Colon (tissue), 2 donors: ENCODE data around the gene AGAP1.

Experiments
- FAIRE-seq: peaks from 2 replicates; lab custom pipeline; 2012; peaks lifted over from hg19 to GRCh38; lab: Jason Lieb, UNC
- donor health status: control.
- donor health status: control.

The AGAP1 gene

DNA sequence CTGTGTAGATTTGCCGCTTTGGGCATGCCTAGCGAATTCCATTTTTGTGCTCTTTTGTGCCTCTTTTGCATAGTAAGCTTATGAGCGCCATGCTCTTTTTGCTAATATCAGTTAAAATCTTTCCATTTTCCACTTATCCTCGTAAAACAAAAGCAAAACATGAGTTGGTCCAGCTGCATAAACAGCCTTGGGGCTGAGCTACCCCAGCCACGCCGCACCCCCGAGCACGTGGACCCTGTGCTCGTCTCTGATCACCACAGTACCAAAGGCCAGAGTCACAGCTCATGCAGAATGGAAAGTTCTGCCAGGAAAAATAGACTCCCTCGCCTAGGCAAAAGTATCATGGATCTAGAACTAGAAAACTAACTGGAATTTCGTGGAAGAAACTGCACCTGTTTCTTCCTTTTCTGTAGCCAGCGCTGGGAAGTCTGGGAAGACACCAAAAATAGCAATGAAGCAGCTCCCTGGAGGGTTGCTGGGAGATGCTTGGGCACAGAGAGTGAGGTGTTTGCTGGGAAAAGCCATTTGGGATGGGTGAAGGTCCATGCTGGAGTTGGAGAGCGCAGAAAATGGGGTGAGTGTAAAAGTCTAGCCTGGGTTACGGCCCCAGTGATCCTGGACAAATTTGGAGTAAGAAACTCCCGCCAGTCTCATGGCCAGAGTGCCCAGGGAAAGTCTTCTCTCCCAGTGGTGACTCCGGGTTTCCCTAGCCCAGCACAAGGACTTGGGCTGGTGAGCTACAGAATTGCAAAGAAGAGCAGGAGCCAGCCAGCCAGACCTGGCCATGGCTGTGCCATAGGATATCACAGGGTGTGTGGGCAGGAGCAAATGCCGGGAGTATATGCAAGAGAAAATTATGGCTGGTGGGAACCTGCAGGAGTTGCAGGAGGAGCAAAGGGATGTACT, 456.0 kb downstream of the AGAP1 start:
- FAIRE-seq, result no peak

DNA sequence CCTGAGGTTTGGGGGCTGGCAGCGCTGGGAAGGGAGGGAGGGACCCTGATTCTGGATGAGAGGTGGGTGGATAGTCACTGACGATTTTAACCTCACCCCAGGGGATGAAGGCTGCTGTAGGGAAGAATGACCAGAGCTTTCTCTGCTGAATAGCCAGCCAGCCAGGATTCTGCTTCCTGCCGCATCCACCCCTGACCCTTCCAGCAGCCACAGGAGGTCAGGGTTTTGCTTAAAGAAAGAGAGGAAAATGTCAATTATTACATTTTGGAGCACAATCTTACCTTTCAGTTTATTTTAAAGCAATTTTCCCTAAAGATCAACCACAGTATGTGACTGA, 456.6 kb downstream of the AGAP1 start:
- no peak for FAIRE-seq

DNA sequence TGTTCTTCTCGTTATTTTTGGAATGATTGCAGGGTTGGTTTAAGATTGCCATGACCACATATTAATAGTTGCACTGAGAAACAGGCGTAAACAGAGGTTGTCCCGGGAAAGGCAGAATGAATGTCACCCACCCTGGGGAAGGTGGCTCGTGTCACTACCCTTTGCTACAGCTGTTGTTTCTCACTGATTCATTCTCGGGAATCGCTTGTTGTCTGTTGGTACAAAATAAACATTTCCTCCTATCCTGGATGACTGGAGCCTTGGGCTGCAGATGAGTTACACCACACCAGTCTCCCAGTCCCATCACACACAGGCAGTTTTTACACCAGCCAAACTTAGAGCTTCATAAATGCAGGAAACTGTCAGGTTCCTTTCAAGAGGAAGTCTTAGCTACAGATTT, 457.6 kb downstream of the AGAP1 start:
- no peak for FAIRE-seq

DNA sequence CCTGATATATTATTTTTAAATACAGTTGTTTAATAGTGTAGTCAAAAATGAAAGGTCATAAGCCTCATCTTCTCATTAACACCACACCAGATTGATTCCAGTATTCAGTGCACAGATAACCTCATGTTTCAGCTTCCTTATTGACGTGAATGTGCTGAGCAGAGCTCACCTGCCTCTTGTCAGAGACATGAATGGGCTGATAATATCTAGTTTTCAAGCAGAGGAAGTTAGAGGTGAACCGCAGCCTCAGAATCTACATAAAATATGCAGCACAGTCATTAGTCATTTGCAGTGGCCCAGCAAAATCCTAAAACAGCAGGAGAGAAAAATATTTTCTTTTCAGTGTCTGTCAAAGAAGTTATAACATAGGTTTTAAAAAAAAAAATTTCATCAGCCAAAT, 458.1 kb downstream of the AGAP1 start:
- no peak for FAIRE-seq

DNA sequence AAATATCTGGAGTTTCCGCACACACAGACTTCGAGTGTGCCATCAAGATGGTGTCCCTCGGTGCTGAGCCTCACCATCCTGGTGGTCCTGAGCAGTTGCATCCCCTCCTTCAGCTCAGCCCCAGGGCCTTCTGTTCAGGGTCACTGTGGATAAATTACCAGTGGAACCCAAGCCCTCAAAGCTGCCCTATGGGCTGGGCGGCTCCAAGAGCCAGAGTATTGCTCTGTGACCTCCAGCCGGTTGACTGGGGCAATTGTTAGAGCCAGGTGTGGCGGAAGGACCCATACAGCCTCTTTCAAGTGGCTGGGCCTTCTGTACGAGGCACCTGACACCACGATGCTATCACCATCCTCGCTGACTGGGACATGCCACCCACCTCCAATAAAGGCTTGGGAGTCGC, 458.9 kb downstream of the AGAP1 start:
- no peak for FAIRE-seq

DNA sequence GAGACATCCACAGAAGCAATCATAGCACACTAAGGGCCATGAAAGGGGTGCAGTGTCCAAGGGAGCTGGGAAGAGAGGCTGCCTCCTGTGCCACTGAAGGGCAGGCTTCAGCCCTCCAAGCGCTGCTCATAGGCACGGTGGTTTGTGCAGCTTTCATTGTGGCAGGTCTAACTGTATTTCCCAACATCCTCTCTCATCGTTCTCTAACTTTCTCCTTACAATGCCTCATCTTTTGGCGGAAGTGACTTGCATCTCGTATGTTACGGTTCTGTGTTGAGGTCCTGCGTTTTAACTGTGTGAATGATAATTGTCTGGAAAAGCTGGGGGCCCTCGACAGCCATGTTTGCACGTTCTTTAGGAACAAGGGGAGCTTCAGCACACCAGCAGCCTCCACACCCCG, 460.4 kb downstream of the AGAP1 start:
- no peak for FAIRE-seq

DNA sequence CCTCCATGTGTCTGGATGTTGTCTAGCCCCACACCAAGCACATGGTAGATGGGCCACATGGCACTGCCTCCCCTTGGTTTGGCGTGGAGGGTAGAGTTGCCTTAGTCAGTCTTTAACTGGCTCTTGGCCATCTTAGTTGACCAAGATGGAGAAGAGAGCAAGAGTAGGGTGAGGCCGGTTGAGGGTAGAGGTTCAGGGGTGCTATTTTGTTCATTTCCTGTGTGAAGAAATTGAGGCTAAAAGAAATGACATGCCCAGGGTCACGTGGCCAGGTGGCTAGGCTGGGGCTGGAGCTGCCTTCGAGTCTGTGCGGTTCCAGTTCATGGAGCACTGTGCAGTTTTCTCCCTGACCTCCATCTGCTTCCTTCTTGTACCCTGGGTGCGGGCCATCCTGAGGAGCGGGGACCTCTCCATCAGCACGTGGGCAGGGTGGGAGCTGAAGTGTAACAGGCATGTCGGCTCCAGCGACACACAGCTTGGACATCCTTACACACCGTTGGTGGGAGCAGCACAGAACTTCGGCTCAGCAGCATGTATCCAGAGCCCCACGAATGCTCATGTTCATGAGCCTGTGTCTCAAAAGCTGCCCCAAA, 461.1 kb downstream of the AGAP1 start:
- no peak for FAIRE-seq

DNA sequence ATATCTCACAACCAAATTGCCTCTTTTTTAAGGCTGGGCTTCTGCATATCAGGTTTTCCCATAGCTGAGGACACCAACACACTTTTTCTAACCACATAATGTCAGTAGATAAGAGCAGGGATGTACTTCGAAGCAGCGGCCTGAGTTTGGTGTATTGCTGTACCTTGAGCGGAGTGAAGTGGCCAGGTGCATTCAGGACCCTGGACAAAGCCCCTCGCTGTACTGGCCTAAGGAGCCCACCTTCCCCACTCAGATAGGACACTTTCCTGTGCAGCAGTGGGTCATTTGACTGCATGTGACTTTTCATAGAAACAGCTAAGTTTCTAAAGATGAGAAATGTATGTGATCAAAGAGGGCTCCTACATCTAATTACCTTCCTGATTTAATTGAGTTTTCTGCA, 461.8 kb downstream of the AGAP1 start:
- no peak for FAIRE-seq

DNA sequence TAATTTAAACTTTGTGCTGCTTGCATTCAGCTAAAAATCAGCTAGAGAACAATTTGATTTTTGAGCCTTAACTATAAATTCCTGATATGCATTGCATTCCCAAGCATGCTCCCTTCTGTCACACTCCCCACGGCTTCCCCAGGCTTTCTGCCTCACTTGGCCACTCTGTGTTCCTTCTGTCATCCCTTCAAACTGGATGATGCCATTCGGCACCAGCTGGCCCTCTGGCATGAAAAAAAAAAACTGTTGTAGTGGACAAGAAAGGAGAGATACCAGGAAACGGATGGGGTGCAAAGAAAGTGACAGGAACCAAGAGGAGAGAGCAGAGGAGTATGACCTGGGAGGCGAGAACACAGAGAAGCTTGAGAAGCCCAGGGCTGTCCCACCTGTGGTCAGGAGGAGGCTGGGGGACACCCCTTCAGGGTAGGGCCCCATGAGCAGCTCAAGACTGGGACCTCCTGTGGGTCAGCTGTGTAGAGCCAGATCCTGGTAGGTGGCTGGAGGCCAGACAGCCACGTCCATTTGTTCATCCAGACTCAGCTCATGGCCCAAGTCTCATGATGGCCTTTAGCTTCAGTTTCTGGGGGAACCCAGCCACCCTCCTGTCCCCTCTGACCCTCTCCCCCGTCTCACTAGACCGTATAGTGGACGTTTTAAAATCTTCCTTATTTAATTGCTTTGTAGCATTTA, 462.6 kb downstream of the AGAP1 start:
- no peak for FAIRE-seq

DNA sequence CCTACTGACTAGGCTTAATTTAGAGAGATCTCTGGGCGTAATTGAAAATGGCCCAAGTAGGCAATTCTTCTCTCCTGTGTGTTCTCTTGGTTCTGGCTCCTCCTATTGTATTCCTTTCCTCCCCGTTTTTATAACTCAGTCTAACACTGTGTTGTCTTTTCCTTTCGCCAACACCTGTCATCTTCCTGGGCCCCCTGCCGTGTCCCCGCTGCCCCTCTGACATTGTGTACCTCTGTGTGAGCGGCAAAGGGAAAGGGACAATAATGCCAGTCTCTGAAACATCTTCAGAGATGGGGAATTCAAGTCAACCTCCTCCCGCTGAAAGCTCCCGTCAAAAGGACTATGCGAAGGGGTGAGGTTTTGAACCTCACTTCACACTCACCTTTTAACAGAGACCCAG, 463.4 kb downstream of the AGAP1 start:
- FAIRE-seq, result no peak

DNA sequence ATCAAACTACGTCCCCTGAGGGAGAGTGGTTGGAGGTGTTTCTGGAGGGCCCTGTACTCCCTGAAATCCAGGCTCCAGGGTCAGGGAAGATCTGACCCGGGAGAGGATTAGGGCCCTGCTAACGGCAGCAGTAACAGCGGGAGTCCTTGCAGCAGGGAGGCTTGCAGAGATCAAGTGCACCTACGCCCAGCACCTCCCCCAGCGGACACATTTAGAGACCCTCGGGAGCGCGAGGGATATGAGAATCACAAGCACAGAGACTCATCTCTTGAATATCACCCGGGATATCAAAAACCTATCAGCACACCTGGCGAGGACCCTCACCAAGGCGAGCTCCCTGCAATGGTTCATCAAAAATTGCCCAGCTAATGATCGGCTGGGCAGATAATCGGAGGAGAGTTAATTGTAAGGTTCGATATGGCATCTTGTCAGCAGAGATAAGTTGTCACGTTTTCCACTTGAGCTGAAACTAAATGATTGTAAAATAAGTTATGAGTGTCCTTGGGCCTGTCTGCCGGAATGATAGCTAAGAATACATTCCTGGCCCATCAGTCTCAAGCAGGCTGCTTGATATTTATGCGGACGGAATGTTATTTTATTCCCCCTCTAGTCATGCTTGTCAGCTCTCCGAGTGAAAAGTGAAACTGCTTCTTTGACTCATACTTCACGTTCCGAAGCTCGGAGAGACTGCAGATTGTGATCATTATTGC, 464.5 kb downstream of the AGAP1 start:
- no peak for FAIRE-seq

DNA sequence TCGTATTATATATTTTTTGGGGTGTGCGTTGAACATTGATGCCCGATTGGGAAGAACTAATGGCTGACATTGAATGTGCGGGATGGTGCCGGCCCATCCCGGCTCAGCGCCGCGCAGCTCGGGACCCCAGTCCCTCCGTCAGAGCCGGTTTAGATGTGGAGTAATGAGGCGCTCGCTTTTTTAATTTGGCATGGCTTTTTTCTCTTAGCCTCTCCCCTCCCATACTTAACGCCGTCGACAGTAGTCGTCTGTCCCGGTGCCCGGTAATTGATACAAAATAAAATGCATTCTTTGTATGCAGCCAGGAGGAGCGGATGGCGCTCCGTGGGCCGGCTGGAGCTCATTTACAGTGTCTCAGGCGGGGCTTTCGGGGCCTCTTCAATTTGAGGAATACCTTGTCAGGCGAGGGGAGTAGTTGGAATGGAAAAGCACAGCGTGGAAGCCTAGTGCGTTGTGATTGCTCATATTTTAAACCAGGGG, 465.1 kb downstream of the AGAP1 start:
- no peak for FAIRE-seq

DNA sequence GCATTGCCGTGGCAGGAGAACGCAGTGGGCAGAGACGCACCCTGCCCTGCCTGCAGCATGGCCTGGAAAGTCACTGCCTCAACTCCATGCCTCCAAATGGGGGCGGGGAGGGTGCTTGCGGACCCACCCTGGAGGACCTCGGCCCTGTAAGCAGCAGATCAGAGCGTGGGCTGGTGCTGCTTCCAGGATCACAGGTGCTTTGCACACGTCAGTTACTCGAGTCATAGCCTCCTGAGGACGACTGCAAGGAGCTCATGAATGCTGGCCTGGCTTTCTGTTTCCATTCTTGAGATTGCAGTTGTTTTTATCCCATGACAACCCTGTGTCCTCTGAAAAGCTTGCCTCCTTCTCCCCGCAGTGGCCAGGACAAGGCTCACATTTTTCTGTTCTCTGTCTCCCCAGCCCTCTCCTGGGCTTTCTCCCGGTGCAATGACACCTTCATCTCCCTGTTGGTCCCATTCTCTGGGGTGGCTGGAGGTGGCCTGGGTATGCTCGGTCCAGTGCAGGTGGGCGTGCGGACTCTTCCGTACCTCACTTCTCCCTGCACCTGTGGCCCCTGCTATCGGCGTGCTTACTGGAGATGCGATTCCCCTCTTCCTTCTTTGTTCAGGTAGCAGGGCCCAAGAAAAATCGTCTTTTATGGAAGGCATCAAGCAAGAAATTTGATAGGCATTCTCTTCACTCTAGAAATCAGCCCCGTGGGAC, 466.3 kb downstream of the AGAP1 start:
- no peak for FAIRE-seq

DNA sequence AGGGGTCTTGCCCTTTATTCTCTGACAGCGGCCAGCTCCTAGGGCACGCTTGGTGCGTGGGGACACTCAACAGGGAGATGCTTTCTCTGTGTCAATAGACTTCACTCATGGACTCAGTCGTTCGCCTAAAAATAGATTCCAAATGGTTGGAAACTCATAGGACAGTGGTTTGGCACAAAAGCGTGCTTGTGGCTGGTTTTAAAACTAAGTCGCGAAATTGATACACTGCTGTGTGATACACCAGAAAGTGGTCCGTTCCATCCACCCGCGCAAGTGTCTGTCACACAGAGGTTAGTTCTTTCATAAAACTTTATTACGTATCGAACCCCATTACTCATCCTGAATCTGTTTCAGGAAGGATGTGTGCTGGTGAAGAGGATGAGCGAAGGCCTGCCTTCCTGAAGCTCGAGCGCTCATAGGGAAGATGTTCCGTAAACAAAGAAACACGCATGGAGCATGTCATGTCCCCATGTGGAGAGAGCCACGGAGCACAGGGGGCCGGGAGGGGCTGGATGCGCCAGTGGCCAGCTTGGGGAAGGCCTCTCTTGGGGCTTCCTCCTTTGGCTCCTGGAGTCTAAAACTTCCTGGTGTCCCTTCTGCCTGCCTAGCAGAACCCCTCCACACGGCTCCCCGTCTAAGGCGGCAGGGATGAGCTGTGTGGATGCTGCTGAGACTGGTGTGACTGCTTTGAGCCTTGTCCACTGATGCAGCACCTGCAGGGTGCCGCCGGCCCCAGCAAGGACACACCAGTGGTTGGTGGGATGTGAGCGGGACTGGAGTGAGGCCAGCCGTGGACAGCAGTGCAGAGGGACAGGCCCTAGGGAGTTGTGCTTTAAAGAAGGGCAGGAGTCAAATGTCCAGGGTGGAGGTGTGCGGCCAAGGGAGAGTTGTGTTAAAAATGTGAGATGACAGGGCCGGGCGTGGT, 467.1 kb downstream of the AGAP1 start:
- no peak for FAIRE-seq

DNA sequence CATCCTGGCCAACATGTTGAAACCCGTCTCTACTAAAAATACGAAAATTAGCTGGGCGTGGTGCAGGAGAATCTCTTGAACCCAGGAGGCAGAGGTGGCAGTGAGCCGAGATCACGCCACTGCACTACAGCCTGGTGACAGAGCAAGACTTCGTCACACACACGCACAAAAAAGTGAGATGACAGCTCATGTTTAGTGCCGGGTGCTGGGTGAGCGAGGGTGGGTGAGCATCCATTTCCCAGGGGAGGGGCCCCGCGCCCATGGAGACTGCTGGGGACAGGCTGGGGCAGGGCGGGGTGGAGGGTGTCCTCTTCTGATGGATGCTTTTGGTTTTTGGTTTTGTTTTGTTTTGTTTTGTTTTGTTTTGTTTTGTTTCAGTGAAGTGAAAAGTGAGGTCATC, 467.9 kb downstream of the AGAP1 start:
- no peak for FAIRE-seq

DNA sequence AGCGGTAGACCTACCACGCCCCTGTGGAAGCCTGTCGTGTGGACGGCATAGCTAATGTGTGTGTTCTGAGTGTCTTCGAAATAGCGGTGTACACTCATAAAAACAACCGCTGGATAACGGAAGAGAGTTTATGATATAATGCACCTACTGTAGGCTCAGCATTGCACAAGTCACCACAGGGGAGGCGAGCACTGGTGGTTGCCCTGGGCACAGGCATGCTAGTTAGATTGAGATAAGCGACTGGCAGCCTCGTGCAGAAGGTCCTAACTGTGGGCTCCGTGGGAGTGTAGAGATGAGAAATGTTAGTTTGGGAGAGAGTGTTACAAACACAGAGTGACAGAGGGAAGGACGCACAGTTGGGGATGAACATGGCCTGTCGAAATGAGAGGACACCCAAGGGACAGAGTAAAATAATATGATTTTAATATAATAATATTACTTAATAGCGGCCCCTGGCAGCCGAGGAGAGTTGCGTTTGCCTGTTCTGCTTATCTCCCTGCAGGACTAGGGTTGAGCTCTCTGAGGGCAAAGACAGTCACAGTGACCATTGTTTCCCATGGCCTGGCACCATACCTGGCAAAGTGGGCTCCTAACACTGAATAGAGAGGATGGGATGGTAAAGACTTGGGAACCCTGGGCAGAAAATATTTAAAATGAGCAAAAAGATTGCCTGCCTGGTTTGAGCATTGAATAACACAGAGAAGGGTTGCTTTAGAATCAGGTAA, 470.2 kb downstream of the AGAP1 start:
- no peak for FAIRE-seq

DNA sequence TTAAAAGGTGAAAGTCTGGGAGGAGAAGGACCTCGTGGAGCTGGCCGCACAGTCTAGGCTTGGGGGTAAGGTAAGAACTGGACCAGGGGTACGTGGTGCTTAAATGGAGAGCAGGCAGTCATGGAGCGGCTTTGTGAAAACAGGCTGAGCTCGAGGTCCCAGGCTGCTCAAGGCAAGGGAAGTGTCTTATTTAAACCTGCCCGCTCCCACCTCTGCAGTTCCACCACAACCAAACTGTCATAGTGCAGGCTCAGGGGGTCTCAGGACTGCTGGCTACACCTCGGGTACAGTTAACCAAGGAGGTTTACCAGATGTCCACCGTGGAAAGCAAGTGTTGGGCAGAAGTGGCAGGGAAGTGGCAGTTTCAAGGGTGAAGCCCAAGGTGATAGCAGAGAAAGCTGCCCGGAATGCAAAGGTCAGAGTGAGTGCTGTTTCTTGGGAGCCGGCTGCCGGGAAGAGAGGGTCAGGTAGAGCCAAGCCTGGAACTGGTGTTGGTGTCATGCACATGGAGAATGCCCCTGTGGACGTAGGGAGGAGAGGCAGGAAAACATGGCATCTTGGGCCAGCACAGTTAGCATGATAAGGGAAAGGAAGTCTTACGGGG, 471.0 kb downstream of the AGAP1 start:
- FAIRE-seq, result no peak

DNA sequence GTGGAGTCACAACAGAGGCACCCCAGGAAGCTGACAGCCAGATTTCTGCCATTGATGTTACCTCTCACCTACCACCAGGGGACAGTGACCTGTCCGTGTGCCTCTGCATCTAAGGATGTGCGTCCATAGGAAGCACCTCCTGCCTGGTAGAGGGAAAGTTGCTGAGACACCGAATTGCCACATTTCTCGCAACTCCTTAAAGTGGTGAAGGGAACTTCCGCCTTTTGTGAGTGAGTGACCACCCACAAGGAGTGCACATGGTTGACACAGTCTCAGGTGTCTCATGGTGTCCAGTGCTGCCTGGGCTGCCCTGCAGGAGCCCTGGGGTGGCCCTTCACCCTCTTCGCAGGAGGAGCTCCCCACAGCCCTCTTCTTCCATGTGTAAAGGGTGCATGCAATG, 472.6 kb downstream of the AGAP1 start:
- FAIRE-seq, result no peak

DNA sequence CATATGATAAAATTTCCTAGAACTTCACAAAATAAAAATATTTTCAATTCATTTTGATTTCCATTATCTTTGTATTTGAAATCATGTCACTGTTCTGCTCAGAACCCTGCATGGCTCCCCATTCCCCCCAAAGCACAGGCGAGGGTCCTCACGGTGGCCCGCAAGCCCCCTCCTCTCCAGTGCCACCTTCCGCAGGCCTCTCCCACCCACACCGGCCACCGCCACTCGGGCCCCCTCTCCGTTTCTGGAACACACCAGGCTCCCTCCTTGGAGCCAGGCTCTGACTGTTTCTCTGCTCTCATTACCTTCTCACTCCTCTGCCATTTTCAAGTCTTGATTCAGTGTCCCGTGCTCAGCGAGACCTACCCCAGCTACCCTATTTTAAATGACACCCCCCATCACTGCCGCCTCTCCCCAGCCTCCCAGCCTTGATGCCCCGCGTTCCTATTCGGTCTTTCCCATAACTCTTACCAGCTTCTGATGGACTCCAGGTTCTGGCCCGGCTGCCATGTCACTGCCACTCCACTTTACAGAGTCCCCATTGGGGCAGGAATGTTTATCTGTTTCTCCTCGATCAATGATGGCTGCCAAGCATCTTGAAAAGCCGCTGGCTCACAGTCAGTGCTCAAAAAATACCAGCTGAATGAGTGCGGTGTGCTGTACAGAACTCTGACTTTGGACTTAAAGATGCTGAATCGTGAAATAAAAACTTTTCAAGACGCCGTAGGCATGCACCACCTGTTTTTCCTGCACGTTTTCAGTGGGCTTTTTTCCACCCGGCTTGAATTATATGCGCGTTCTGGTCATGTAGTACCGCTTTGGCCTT, 473.3 kb downstream of the AGAP1 start:
- no peak for FAIRE-seq
